Measurements from ENCODE around the gene PPP4R4. TPM values are rescaled to one million over a fixed set of nuclear protein-coding genes. Genes with fewer than 3 reads are reported as not detected.

The PPP4R4 gene
- total RNA-seq, 1 experiment from 2014 or later = 3.9 TPM

DNA sequence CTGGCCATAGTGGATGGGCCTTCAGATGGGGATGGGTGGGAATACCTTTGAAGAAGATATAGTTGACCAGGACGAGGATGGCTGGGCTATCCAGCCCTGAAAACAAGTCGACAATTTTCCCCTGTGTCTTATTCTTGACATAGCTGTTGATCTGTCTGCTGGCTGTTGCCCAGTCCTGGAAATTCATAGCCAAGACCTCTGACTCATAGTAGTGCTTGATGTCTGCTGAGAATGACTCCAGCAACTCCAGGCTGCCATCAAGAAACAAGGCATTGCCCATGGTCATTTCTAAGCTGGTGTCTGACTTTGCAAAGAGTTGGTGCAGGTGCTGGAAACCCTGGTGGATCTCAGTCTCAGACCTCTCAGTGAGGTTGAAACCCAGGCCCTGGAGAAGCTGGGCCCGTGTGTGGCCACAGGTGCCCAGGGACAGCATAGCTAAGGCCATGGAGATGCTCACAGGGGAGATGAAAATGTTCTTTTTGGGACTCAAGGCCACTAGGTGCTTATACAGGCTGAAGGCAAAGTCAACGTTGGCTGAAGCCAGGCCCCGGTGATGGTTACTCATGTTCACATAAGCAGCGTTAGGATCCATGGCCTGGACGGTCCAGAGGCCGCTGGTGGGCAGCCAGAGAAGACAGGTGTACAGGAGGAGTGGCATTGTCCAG is 140.0 kb downstream of the PPP4R4 start:
- H3K9me3 ChIP-seq (ENCODE audit: control insufficient read depth, low read depth, low read length) = no peaks in the 10 kb centered on the region
- no peak for DNase-seq
- Mint-ChIP-seq H3K36me3 (ENCODE audit: insufficient read depth in 1 of 3, low read depth in 3 of 3) (no peaks in the 10 kb centered on the region), H3K27me3 (ENCODE audit: low read depth) (peaks cover 2% of the 10 kb centered on the region; the same call in 1 of the 2 replicates), H3K9me3 (no peaks in the 10 kb centered on the region), H3K4me3 (no peak overlapping the region), H3K27ac (no peak overlapping the region), H3K4me1 (peaks cover 5 to 6% of the 10 kb centered on the region in 2 experiments; a peak in 2 of 4 replicates)
- no peak overlapping the region for H3K14ac ChIP-seq (ENCODE audit: insufficient read depth, low read length)
- H3K27me3 ChIP-seq (ENCODE audit: insufficient read depth, low read length) = no peaks in the 10 kb centered on the region
- H3K4ac ChIP-seq (ENCODE audit: low read depth, low read length) = no peak overlapping the region
- H2AFZ ChIP-seq (ENCODE audit: low read length) = no peak overlapping the region
- H2AK5ac ChIP-seq (ENCODE audit: insufficient read length, low read length) = no peak overlapping the region
- H3K4me2 ChIP-seq (ENCODE audit: insufficient read depth, insufficient read length, low read length) = no peak overlapping the region
- WGBS (ENCODE audit: extremely low coverage, insufficient read length, low lambda C conversion rate) = no CpG with 5 or more reads among the region's 8 CpGs
- H2BK12ac ChIP-seq (ENCODE audit: insufficient read length, low read depth, low read length) = no peak overlapping the region
- no peaks in the 10 kb centered on the region for H3K23me2 ChIP-seq (ENCODE audit: insufficient read length, low read depth, low read length, poor library complexity, severe bottlenecking)
- H2BK20ac ChIP-seq (ENCODE audit: low read depth, low read length, poor library complexity, severe bottlenecking) = no peak overlapping the region
- no peaks in the 10 kb centered on the region for H3K79me2 ChIP-seq (ENCODE audit: insufficient read depth, low read length)
- TF ChIP-seq, protein P1, sequence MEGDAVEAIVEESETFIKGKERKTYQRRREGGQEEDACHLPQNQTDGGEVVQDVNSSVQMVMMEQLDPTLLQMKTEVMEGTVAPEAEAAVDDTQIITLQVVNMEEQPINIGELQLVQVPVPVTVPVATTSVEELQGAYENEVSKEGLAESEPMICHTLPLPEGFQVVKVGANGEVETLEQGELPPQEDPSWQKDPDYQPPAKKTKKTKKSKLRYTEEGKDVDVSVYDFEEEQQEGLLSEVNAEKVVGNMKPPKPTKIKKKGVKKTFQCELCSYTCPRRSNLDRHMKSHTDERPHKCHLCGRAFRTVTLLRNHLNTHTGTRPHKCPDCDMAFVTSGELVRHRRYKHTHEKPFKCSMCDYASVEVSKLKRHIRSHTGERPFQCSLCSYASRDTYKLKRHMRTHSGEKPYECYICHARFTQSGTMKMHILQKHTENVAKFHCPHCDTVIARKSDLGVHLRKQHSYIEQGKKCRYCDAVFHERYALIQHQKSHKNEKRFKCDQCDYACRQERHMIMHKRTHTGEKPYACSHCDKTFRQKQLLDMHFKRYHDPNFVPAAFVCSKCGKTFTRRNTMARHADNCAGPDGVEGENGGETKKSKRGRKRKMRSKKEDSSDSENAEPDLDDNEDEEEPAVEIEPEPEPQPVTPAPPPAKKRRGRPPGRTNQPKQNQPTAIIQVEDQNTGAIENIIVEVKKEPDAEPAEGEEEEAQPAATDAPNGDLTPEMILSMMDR (conservative IDR thresholded peaks at IDR 0.05) = no peak
- no peak overlapping the region for H3K18ac ChIP-seq (ENCODE audit: insufficient read length, low read depth, low read length)
- no peak overlapping the region for H4K91ac ChIP-seq (ENCODE audit: insufficient read length, low read depth, low read length)
- H2BK120ac ChIP-seq (ENCODE audit: low read depth, low read length, poor library complexity, severe bottlenecking) = no peak overlapping the region
- no peaks in the 10 kb centered on the region for H4K20me1 ChIP-seq (ENCODE audit: control insufficient read depth, insufficient read depth, insufficient read length)
- H4K8ac ChIP-seq (replicated peaks; ENCODE audit: insufficient read length, low read depth, low read length) = no peak overlapping the region
- H3K79me1 ChIP-seq (ENCODE audit: insufficient read depth, low read depth, low read length, poor library complexity, severe bottlenecking) = no peaks in the 10 kb centered on the region
- H4K5ac ChIP-seq (ENCODE audit: insufficient read length, low read depth, low read length) = no peak overlapping the region
- H2BK5ac ChIP-seq (ENCODE audit: insufficient read length, low read length) = no peak overlapping the region
- H3K9ac ChIP-seq (ENCODE audit: extremely low read depth, insufficient read length, low read length) = no peak overlapping the region
- H3K23ac ChIP-seq (ENCODE audit: insufficient read length, low read depth, low read length) = no peak overlapping the region
- no peak overlapping the region for H3K56ac ChIP-seq (ENCODE audit: insufficient read length, low read depth, low read length)
- H3K4me1 ChIP-seq (ENCODE audit: insufficient read depth, low read length) = no peaks in the 10 kb centered on the region
- H3T11ph ChIP-seq (ENCODE audit: low read length) = no peak overlapping the region
- H2BK15ac ChIP-seq (ENCODE audit: low read depth, low read length) = no peak overlapping the region
- H3K27ac ChIP-seq (ENCODE audit: insufficient read length, low read depth, low read length) = no peak overlapping the region
